NT2/D1 (cell line): Measurements from ENCODE around the gene ASRGL1.

Experiments used
- SUZ12 ChIP-seq: IDR thresholded peaks from 2 replicates; pipeline ENCODE4 v1.6.1; 2011; ENCODE audit not compliant: insufficient read length, insufficient read depth; ENCODE audit errors: extremely low read depth
- YY1 ChIP-seq: IDR thresholded peaks from 2 replicates; pipeline ENCODE4 v1.6.1; 2011; ENCODE audit not compliant: insufficient read length, insufficient read depth
- ZNF274 ChIP-seq: IDR thresholded peaks from 2 replicates; pipeline ENCODE4 v1.6.1; 2011; ENCODE audit warnings: mild to moderate bottlenecking, low read depth, low read length

- TF ChIP-seq SUZ12 = no peak
- no peak for TF ChIP-seq YY1
- TF ChIP-seq ZNF274 = no peak
These were observed 29.3 kb upstream of the ASRGL1 start for GRCh38 chr11:62307950-62308349.
